Testis (tissue), 2 donors: ENCODE data around the gene PPP1R10.

Experiments
- CTCF ChIP-seq, 3 experiments: fragments of 450-650 bp in 2 of 3; fragments of 200-600 bp in 1 of 3; sonication (generic) in 1 of 3; IDR thresholded peaks; one replicate each; pipeline ENCODE4 v1.5.1; 2016 to 2019; ENCODE audit warnings: antibody characterized with exemption in 3 of 3, mild to moderate bottlenecking in 2 of 3, moderate library complexity in 1 of 3
- POLR2A ChIP-seq: fragments of 450-650 bp; IDR thresholded peaks from one replicate; pipeline ENCODE4 v1.6.1; 2017; ENCODE audit warnings: antibody characterized with exemption, mild to moderate bottlenecking, moderate library complexity

- TF ChIP-seq CTCF (IDR thresholded peaks at IDR 0.05) (no peak), POLR2A (no peak)
Measured at GRCh38 chr6:30641048-30641447, 24.0 kb upstream of the PPP1R10 start.
